GM18498 (cell line): ENCODE measurements around the gene PGAM2.
"Not testable (repeated sequence)": the region's sequence is repeated elsewhere in the genome, so short reads cannot be mapped to it uniquely, and the experiment has no call there.

ENCODE experiments used
- ATAC-seq: cut with Tn5 transposase; IDR thresholded peaks from one replicate; pipeline ENCODE4 v1.9.1; 2021; ENCODE audit warnings: mild to moderate bottlenecking, moderate library complexity; ENCODE audit not compliant: unreplicated experiment

PGAM2 gene

DNA sequence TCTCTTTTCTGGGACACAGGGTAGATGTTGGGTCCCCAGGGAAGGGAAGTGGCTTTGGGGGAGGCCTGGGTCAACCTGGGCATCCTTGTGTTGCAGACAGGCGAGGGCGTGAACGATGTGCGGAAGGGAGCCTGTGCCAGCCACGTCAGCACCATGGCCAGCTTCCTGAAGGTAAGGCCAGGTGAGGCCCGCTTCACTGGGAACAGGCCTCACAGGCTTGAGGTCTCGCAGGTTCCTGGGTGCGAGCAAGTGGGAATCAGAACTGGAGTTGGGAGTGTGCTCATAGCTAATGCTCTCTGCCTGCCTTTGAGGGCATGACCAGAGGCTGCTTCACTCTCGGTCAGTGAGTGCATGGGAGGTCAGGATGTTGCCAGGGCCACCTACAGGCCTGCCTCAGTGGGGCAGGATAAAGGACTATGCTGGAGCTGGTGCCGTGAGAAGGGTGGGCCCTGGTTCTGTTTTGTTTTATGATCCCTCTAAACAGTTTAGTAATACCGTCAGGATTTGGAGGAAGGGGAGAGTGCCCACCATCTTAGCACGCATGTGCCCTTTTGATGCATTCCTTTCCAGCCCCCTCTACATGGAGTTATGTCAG lies 12.5 kb downstream of the PGAM2 start:
- ATAC-seq, result no peak

DNA sequence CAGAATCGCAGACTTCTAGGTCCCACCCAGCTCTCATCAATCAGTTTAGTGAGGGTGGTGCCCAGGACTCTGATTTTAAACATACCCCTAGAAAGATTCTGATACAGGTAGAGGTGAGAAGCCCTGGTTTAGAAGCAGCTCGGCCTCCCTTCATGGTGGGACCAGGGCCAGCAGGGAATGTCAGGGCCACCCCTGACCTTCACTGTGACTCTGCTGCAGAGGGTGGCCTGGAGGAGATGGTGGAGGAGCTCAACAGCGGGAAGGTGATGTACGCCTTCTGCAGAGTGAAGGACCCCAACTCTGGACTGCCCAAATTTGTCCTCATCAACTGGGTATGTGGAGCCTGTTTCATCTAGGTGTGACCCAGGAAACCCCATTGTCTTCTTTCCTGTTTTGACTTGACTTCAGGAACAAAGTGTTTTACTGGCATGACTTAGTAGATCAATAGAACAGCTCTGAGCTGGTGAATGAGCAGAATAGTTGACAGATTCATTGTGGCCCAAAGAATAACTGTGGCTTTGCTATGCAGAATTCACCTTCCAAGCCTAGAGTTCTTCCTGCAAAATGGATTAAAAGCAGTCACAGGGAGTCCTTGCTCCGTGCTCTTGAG lies 13.7 kb downstream of the PGAM2 start:
- ATAC-seq, result no peak

GRCh38 chr7:44050915-44051560 lies 14.3 kb downstream of the PGAM2 start:
- no peak for ATAC-seq

- ATAC-seq, result no peak
Observed at GRCh38 chr7:44050121-44050914, 15.0 kb downstream of the PGAM2 start.

GRCh38 chr7:44048031-44048795 lies 17.2 kb downstream of the PGAM2 start:
- no peak for ATAC-seq

- peak; percentile 64 for ATAC-seq
Observed at GRCh38 chr7:44046321-44047061, 18.9 kb downstream of the PGAM2 start.

DNA sequence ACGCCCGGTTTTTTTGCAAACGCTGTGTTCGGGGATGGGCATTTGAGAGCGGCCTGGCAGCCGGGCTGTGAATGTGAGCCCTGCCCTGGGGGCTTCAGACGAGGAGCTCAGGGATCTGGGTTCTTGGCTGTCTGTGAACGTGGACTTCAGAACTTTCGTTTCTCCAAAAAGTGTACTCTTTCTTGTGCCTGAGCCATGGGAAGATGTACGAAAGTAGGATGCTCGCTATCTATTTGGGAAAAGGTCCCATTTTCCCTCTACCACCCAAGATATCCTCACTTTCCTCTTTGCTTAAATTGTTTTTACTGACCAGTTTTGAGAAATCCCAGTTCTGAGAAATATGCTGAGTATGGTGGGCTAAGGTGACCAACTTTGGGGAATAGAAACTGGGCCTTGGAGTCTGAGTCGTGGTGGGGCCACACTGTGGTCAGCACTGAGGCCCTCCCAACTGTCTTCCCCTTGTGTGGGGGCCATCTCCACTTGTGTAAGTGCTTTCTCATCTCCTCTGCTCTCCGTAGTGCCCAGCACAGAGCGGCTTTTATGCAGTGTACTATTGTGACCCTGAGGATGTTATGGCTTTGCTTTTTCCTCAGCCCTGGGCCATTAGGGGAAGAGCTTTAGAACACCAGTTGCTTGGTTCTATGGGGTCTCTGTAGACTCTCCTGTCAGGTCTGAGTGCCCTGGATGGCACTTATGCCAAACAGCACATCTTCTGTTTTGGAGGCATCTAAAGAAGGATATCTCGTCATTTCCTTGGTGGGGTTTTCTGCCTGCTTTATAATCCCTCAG lies 19.9 kb downstream of the PGAM2 start:
- peak; percentile 2 for ATAC-seq

- peak; percentile 72 for ATAC-seq
Observed at GRCh38 chr7:44044315-44045225, 20.8 kb downstream of the PGAM2 start, which contains the start of gene DBNL. TSS of gene DBNL (plus strand) at chr7:44044702. CDS start at chr7:44044738, 36 bp downstream.

GRCh38 chr7:44043902-44044301 lies 21.5 kb downstream of the PGAM2 start:
- no peak for ATAC-seq

DNA sequence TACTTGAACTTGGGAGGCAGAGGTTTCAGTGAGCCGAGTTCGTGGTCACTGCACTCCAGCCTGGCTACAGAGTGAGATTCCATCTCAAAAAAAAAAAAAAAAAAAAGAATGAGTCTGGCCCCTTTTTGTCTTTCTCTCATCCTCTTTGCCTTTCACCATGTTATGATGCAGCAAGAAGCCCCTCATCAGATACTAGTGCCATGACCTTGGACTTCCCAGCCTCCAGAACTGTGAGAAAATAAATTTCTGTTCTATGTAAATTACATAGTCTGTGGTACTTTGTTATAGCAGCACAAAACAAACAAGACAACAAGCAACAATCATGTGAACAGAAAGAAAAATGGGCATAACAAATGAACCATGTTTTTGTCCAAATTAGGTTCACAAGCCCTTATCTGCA lies 23.1 kb downstream of the PGAM2 start:
- no peak for ATAC-seq

GRCh38 chr7:44040493-44040891 lies 24.9 kb downstream of the PGAM2 start:
- peak; percentile 54 for ATAC-seq

DNA sequence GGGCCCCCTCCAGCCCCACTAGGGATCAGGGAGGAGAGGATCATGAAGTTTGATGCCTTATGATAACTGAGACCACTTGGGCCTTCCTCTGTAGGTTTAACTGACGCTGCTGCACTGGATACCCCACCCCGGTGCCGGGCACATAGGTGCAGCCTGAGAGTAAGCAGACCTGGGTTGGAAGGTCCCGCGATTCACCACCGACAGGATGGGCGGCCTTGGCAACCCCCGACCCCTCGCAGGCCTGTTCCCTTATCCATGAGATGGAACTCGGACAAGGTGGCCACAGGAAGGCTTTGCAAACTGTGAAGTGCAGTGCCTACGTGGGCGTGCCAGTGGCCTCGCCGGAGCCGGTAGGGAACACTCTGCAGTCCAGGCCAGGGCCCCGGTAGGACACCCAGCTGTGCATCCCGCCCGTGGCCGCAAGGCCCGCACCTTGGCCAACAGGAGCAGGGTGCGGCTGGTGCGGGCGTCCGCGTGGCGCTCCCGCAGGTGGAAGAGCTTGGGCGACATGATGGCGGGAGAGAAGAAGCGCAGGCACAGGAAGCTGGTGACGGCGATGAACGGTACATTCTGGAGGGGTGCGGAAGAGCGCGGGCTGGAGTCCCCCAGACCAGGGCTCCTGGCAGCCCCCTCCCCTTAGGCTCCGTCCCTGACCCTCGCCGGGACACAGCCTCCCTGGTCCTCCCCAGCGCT lies 25.4 kb downstream of the PGAM2 start:
- peak; percentile 7 for ATAC-seq

GRCh38 chr7:44038961-44039558 lies 26.3 kb downstream of the PGAM2 start:
- peak; percentile 61 for ATAC-seq

DNA sequence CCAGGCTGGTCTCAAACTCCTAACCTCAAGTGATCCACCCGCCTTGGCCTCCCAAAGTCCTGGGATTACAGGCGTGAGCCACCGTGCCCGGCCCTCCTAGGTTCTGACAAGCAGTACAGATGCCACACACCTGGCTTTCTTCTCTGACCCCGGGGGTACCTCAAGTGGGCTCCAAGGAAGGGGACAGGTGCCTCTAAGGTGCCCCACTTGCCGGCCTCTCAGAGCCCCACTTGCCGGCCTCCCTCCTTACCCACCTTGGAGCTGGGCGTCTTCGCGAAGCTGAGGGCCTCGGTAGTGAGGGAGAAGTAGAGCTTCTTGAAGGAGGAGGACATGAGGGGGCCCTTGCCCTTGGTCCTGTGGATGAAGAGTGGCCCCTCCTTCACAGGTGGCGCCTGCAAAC lies 26.8 kb downstream of the PGAM2 start:
- ATAC-seq, result not testable (repeated sequence)

DNA sequence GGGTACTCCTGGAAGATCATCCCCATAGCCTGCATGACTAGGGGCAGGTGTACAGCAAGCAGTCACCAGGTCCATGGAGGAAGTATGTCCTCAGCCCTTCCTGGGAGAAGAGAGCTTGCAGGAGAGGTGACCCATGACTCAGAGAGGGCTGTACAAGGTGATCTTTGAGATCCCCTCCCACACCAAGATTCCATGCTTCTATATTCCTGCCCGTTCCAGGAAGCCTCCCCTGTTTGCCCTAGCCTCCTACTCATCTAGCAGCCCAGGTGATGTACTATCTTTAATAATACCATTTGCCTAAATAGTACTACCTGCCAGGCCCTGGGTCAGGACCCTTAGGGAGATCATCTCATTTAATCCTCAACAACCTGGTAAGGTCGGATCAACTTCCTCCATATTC lies 27.4 kb downstream of the PGAM2 start:
- not testable (repeated sequence) for ATAC-seq

DNA sequence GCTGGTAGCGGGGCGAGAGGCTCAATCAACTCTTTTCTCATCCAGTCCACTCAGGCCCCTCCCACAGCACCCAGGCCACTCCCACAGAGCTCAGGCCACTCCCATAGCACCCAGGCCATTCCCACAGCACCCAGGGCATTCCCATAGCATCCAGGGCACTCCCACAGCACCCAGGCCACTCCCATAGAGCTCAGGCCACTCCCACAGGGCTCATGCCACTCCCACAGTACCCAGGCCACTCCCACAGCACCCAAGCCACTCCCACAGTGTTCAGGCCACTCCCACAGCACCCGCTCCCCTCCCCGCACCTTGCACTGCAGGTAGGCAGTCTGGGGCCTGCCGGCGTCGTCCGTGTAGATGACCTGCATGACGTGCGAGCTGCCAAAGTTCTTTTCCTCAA lies 29.0 kb downstream of the PGAM2 start:
- ATAC-seq, result not testable (repeated sequence)
